K562 (cell line): ENCODE results near the gene ALKBH2. TPM values are rescaled to one million over a fixed set of nuclear protein-coding genes. Genes with fewer than 3 reads are reported as not detected.

Experiments
- KDM5B ChIP-seq: fragments of 200-600 bp; sonication (generic); IDR thresholded peaks from 2 replicates; pipeline ENCODE4 v1.6.1; 2012; ENCODE audit warnings: low read depth, mild to moderate bottlenecking, moderate library complexity, low read length, control low read depth, inconsistent platforms; ENCODE audit not compliant: insufficient replicate concordance
- RAD21 ChIP-seq, 2 experiments: fragments of 250-450 bp in 1 of 2; fragments of 450-650 bp in 1 of 2; sonication (Bioruptor Pico) in 1 of 2; formaldehyde crosslinking in 1 of 2; IDR thresholded peaks in 1 of 2; conservative IDR thresholded peaks in 1 of 2; 2 replicates each; pipeline versions ENCODE4 v1.4.0 to v1.8.0; 2020 to 2022; ENCODE audit warnings: mild to moderate bottlenecking in 2 of 2, moderate library complexity in 1 of 2
- SMC3 ChIP-seq: conservative IDR thresholded peaks from 2 replicates; pipeline ENCODE4 v1.6.1; 2011; ENCODE audit warnings: low read depth, low read length, improper control_type of control experiment; ENCODE audit not compliant: insufficient read depth
- polyA plus RNA-seq, 8 experiments: library from polyadenylated mRNA; depleted of rRNA in 4 of 8; stranded (reverse) in 5 of 8; unstranded in 3 of 8; fragments of >200 nt; fragmentation: Nextera tagmentation in 2 of 8; fragmentation: Illumina TruSeq in 1 of 8; extraction: Ambion mirVana in 2 of 8; extraction: Trizol in 1 of 8; gene quantifications; 2 replicates each; pipeline versions ENCODE4 v1.2.1 to v1.2.3, GENCODE V29; 2011 to 2014; ENCODE audit warnings: inconsistent platforms in 1 of 8, missing spikeins in 1 of 8
- total RNA-seq, 7 experiments: library from RNA; depleted of rRNA in 6 of 7; stranded (reverse); fragments of >200 nt in 6 of 7; fragmentation: Illumina TruSeq in 2 of 7; extraction: Trizol in 2 of 7; gene quantifications; 2 replicates each; pipeline versions ENCODE4 v1.2.1 to v1.2.3, GENCODE V29; 2011 to 2021; ENCODE audit warnings: low replicate concordance in 1 of 7
- TF ChIP-seq, protein P1 (sequence below), 3 experiments: IDR thresholded peaks in 2 of 3; conservative IDR thresholded peaks in 1 of 3; 2 replicates each; pipeline ENCODE4 v1.5.1; 2011 to 2012; ENCODE audit warnings: low read length in 3 of 3, mild to moderate bottlenecking in 3 of 3, control low read depth in 2 of 3, improper control_type of control experiment in 1 of 3, inconsistent platforms in 1 of 3, low read depth in 1 of 3, mixed read lengths in 1 of 3, moderate library complexity in 1 of 3; ENCODE audit not compliant: insufficient read depth in 2 of 3

The ALKBH2 gene
- total and polyA plus RNA-seq, 9 of the 15 experiments (the other 6 are each of a cell fraction or from before 2014, with no cell fraction given): 5.9 to 56.1 (median 41.9) TPM

DNA sequence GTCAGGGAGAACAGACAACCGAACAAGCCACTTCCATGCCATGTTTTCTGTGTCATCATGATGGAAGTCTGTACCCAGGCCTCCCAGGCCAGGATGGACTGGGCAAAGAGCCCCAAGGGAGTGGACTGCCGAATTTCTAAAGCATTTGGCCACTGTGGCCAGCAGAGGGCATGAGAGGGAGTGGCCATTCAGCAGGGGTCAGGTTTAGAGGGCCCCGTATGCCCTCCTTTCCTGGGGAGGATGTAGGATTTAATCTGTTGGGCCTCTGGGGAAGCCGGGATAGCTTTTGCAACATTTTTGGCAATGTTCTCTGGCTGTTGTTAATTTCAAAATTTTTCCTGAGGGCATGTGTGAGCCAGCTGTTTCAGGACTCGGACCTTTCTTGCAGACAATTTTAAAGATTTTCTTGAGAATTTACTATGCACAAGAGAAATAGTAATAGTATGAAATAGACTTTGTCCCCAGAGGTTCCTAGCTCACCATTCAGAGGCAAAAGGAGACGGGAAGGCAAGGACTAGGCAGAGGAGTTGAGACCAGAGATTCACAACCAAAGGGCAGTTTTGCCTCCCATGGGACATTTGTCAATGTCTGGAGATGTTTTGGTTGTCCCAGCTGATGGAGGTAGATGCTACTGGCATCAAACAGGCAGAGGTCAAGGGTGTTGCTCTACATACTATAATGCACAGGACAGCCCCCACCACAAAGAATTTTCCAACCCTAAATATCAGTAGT is 41.1 kb upstream of the ALKBH2 start (continued):
- TF ChIP-seq, protein P1, sequence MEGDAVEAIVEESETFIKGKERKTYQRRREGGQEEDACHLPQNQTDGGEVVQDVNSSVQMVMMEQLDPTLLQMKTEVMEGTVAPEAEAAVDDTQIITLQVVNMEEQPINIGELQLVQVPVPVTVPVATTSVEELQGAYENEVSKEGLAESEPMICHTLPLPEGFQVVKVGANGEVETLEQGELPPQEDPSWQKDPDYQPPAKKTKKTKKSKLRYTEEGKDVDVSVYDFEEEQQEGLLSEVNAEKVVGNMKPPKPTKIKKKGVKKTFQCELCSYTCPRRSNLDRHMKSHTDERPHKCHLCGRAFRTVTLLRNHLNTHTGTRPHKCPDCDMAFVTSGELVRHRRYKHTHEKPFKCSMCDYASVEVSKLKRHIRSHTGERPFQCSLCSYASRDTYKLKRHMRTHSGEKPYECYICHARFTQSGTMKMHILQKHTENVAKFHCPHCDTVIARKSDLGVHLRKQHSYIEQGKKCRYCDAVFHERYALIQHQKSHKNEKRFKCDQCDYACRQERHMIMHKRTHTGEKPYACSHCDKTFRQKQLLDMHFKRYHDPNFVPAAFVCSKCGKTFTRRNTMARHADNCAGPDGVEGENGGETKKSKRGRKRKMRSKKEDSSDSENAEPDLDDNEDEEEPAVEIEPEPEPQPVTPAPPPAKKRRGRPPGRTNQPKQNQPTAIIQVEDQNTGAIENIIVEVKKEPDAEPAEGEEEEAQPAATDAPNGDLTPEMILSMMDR (IDR thresholded peaks at IDR 0.05 in 2 of 3, conservative IDR thresholded peaks at IDR 0.05 in 1 of 3; ENCODE audit: insufficient read depth in 2 of 3, low read depth in 1 of 3, low read length in 3 of 3): peak; percentile 62 to 79 (median 68)
- TF ChIP-seq RAD21 (CRISPR knock-in tag; conservative IDR thresholded peaks at IDR 0.05 in 1 of 2, IDR thresholded peaks at IDR 0.05 in 1 of 2): peak; percentile 25 to 68
- no peak for TF ChIP-seq KDM5B
- TF ChIP-seq SMC3: 0 out of 2 replicates have a peak, but pooled peaks have one; percentile 30
